Bronchial epithelial cell (primary cell): Measurements from ENCODE around the gene FASTK. TPM values are rescaled to one million over a fixed set of nuclear protein-coding genes. Genes with fewer than 3 reads are reported as not detected.

Experiments used
- DNase-seq: peaks from one replicate; pipeline ENCODE4 v3.0.0-alpha.2; 2010; ENCODE audit warnings: low read depth
- FAIRE-seq: peaks from 2 replicates; lab custom pipeline; 2011; peaks lifted over from hg19 to GRCh38; lab: Jason Lieb, UNC
- H3K27me3 ChIP-seq: 2 replicates; pipeline ENCODE4 v1.5.1; 2011; ENCODE audit warnings: low read length; ENCODE audit not compliant: control insufficient read depth, insufficient read depth
- H3K36me3 ChIP-seq: 2 replicates; pipeline ENCODE4 v1.5.1; 2011; ENCODE audit warnings: low read length; ENCODE audit not compliant: control insufficient read depth, insufficient read depth
- H3K4me3 ChIP-seq: 2 replicates; pipeline ENCODE4 v1.5.1; 2011; ENCODE audit warnings: mild to moderate bottlenecking, low read depth, low read length, control low read depth
- total RNA-seq: library from RNA; depleted of rRNA; stranded (reverse); fragments of >200 nt; gene quantifications from 2 replicates; pipeline ENCODE4 v1.2.1, GENCODE V29; 2014
- TF ChIP-seq, protein P1 (sequence below): IDR thresholded peaks from 2 replicates; pipeline ENCODE4 v1.5.1; 2011; ENCODE audit warnings: mild to moderate bottlenecking, moderate library complexity, low read length, control low read depth, inconsistent platforms; ENCODE audit not compliant: insufficient read depth, severe bottlenecking

FASTK gene, protein sequence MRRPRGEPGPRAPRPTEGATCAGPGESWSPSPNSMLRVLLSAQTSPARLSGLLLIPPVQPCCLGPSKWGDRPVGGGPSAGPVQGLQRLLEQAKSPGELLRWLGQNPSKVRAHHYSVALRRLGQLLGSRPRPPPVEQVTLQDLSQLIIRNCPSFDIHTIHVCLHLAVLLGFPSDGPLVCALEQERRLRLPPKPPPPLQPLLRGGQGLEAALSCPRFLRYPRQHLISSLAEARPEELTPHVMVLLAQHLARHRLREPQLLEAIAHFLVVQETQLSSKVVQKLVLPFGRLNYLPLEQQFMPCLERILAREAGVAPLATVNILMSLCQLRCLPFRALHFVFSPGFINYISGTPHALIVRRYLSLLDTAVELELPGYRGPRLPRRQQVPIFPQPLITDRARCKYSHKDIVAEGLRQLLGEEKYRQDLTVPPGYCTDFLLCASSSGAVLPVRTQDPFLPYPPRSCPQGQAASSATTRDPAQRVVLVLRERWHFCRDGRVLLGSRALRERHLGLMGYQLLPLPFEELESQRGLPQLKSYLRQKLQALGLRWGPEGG
- 51.6 and 65.8 TPM in 2 replicates for total RNA-seq

DNA sequence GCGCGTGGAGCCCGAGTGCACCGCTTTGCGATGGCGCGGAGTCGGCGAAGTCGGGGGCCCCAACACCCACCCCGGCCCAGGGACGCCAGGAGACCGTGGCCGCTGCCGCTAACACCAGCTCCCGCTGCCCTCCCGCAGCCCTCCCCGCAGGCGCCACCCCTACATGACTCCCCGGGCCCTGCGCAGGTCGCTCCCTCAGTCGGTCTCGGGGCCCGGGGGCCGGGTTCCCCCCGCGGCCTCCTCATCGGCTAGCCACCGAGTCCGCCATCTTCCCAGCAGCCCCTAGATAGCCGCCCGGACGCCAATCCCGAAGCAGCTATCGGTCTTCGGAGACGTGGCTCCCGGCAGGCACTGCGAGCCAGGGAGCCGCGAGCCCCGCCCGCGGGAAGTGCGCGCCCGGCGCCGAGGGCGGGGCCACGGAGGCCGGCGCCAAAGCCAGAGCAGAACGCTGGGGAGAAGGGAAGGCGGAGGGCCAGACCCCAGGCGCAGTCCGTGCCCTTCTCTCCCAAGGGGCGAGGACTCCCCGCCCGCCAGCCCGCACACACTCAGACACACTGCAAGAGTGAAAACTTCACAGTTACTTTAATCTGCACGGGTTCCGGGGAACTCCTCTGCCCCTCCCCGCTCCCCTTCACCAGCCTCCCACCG is at the start of gene FASTK:
Gene FASTK, minus strand, starts transcription at position 288 of the 648 bp plus-strand sequence. Its CDS starts 43 bp downstream, at position 245.
- DNase-seq, result peak; percentile 74
- H3K4me3 ChIP-seq, result peak within 1 kb of the TSS; percentile 92
- no peaks in the 10 kb centered on the region for H3K27me3 ChIP-seq
- peaks cover 13% of the 10 kb centered on the region for H3K36me3 ChIP-seq
- TF ChIP-seq, protein P1, sequence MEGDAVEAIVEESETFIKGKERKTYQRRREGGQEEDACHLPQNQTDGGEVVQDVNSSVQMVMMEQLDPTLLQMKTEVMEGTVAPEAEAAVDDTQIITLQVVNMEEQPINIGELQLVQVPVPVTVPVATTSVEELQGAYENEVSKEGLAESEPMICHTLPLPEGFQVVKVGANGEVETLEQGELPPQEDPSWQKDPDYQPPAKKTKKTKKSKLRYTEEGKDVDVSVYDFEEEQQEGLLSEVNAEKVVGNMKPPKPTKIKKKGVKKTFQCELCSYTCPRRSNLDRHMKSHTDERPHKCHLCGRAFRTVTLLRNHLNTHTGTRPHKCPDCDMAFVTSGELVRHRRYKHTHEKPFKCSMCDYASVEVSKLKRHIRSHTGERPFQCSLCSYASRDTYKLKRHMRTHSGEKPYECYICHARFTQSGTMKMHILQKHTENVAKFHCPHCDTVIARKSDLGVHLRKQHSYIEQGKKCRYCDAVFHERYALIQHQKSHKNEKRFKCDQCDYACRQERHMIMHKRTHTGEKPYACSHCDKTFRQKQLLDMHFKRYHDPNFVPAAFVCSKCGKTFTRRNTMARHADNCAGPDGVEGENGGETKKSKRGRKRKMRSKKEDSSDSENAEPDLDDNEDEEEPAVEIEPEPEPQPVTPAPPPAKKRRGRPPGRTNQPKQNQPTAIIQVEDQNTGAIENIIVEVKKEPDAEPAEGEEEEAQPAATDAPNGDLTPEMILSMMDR, result no peak
- no peak for FAIRE-seq

DNA sequence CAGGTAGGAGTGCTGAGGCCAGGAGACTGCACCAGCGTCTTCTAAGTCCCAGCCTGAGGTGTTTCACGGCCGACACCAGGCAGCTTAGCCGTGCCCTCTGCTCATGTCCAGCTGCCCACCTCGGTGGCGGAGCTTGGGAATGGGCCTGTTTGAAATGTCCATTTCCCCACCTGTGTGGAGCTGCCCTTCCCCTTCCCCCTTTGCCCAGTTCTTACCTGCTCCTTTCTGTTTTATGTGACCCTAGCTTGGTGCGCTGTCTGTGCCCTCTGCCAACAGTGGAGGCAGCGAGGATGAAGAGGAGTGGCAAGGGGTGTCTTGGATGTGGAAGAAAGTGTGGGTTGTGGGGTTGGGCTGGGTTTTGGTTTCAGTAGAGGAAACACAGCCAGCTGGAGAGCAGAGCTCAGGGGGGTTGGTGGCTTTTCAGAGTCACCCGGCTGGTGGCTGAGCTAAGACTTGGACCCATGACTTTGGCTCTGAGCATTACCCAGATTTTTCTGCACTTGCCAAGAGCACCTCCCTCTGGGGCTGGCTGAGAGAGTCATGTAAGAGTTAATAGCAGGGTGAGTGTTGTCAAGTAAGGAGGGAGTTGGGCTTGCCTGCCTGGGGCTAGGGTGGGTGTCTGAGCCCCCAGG is 49.5 kb upstream of the FASTK start:
- H3K36me3 ChIP-seq, result peaks cover 67% of the 10 kb centered on the region

DNA sequence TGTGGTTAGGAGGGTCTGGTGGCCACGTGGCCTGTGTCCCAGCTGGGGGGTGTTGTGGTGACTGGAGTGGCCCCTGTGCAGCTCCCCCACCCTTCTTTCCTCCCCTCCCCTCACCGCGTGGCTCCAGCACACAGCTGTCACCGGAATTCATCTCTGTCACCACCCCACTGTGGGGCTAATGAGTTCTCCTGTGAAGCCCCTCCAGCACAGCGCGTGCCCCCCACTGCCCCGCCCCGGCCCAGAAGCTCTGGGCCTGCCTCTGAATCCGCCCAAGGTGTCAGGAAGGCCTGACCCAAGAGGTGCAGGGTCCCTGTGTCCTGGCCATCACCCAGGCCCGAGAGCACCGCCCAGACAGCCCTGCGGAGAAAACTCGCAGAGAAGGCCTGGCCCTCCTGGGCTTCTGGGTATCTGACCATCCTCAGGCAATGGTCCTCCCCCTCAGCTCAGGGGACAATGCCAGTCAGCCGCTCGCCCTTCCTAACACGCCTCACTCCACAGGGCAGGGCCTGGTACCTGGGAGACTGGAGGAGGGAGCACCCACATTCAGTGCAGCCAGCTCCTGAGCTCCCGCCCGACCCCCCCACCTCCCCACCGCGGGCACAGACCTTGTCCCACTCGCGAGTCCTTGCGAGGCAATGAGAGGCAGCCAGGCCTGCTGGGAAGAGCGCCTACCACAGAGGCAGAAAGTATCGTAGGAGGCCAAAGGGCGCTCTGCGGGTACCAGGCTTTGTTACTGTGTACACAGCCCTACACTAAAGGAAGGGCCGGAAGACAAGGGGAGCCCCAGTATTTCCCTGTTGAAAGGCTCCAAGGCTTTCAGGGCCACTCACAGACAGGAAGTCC is 48.7 kb upstream of the FASTK start:
- TF ChIP-seq, protein P1, result no peak
- no peak overlapping the region for H3K4me3 ChIP-seq
- H3K27me3 ChIP-seq, result no peaks in the 10 kb centered on the region
- H3K36me3 ChIP-seq, result peaks cover 69% of the 10 kb centered on the region
- FAIRE-seq (no peak), DNase-seq (no peak)

More for the DNA sequence above, 49.5 kb upstream of the FASTK start:
- DNase-seq, result no peak
- Histone ChIP-seq H3K4me3 (no peak overlapping the region), H3K27me3 (no peaks in the 10 kb centered on the region)
- TF ChIP-seq, protein P1, result no peak
- no peak for FAIRE-seq

DNA sequence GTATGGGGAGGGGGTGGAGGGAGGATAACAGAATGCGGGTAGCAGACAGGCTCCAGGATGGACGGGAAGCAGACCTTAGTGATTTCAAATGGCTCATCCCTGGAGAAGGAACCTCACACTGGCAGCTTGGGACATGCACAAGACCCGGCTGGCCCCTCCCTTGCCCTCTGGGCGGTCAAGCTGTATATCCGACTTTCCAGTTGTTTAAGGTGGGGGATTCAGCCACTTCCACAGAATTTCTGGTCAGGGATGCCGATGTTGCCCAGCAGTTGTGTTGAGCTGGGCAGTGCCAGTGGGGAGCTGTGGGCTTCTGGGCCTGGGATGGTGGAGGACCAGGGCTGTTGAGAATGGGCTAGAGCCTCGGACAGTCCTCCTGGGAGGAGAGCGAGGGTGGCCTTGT is 48.1 kb upstream of the FASTK start:
- Histone ChIP-seq H3K4me3 (no peak overlapping the region), H3K27me3 (no peaks in the 10 kb centered on the region), H3K36me3 (peaks cover 68% of the 10 kb centered on the region)
- DNase-seq (no peak), FAIRE-seq (no peak)
- TF ChIP-seq, protein P1, result no peak

DNA sequence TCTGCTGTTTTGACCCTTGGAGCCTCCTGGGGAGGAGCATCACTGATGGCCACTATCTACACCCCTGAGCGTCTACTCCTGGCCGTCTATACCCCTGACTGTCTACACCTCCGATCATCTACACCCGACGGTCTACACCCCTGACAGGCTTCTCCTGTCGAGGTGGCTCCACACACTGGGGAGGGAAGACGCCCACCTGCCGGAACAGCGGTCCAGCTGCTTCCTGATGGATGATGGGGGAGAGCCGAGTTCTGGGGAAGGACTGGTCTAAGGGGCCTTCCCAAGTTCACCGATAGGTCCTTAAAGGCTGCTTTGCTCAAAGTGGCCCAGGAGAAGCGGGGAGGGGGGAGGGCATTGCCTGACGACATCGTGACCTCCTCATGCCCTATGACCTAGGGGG is 47.5 kb upstream of the FASTK start:
- peaks cover 68% of the 10 kb centered on the region for H3K36me3 ChIP-seq
- TF ChIP-seq, protein P1, result no peak
- FAIRE-seq (no peak), DNase-seq (no peak)
- H3K27me3 ChIP-seq, result no peaks in the 10 kb centered on the region
- H3K4me3 ChIP-seq, result no peak overlapping the region
